Measurements from ENCODE around the gene ZNF175. TPM values are rescaled to one million over a fixed set of nuclear protein-coding genes. Genes with fewer than 3 reads are reported as not detected.

ZNF175 gene
- total and polyA plus RNA-seq, 9 of the 15 experiments (the other 6 are each of a cell fraction or from before 2014, with no cell fraction given), result 3.7 to 37.9 (median 14.0) TPM

DNA sequence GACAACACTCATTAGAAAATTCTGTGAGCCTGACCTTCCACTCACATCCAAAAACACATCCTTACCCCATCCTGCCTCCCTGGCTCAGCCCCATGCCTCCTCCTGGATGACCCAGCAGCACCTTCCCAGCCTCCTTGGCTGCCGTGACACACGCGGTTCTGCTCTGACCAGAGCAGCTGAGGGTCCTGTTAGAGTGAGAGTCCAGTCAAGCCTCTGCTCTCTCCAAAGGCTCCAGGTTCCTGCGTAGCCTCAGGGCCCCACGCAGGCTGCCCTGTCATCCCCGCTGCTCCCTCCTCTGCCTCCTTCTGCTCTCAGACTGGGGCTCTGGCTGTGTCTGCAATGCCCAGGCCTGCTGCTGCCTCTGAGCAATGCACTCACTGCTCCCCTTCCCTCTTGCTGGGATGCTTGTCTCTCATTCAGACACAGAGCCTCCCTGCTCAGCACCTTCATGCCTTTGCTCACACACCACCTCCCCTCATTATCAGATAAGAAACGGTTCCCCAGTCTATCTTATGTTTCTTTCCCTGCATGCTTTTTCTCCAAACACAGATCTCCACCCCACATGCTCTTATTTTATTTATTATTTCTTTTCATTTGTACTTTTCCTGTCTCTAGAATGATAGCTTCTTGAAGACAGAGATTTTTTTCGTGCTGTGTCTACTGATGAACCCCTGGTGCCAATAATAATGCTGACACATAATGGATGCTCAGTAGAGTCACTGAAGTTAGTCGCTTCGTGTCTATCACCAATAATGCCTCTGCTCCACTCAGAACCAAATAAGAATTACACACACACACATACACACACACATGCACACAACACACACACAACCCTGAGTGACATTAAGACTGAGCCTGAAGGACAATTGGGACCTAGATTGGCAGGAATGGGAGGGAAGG is 29.4 kb upstream of the ZNF175 start (continued):
- TF ChIP-seq, protein P1, sequence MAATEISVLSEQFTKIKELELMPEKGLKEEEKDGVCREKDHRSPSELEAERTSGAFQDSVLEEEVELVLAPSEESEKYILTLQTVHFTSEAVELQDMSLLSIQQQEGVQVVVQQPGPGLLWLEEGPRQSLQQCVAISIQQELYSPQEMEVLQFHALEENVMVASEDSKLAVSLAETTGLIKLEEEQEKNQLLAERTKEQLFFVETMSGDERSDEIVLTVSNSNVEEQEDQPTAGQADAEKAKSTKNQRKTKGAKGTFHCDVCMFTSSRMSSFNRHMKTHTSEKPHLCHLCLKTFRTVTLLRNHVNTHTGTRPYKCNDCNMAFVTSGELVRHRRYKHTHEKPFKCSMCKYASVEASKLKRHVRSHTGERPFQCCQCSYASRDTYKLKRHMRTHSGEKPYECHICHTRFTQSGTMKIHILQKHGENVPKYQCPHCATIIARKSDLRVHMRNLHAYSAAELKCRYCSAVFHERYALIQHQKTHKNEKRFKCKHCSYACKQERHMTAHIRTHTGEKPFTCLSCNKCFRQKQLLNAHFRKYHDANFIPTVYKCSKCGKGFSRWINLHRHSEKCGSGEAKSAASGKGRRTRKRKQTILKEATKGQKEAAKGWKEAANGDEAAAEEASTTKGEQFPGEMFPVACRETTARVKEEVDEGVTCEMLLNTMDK (IDR thresholded peaks at IDR 0.05; ENCODE audit: borderline replicate concordance, insufficient read depth, low read depth, low read length, poor library complexity, severe bottlenecking), result no peak
- TF ChIP-seq BRF1 (IDR thresholded peaks at IDR 0.05; ENCODE audit: borderline replicate concordance, extremely low read depth, insufficient read length) (no peak), EHMT2 (IDR thresholded peaks at IDR 0.05) (no peak), NR2C1 (IDR thresholded peaks at IDR 0.05) (no peak), NR2C1 (tag; IDR thresholded peaks at IDR 0.05) (no peak), ZEB2 (IDR thresholded peaks at IDR 0.05) (no peak), PRPF4 (IDR thresholded peaks at IDR 0.05; ENCODE audit: insufficient read depth, low read depth, low read length, poor library complexity, severe bottlenecking) (no peak), EP400 (IDR thresholded peaks at IDR 0.05) (0 out of 2 replicates have a peak, but pooled peaks have one; percentile 14), ZZZ3 (IDR thresholded peaks at IDR 0.05) (no peak), CHCHD3 (CRISPR knock-in tag; IDR thresholded peaks at IDR 0.05) (no peak), CSDE1 (IDR thresholded peaks at IDR 0.05) (no peak), ZNF134 (CRISPR knock-in tag; conservative IDR thresholded peaks at IDR 0.05) (no peak), ZNF445 (CRISPR knock-in tag; IDR thresholded peaks at IDR 0.05; ENCODE audit: low read depth) (no peak), IRF2 (CRISPR knock-in tag; IDR thresholded peaks at IDR 0.05) (no peak), ZNF431 (CRISPR knock-in tag; IDR thresholded peaks at IDR 0.05) (no peak), OTX1 (CRISPR knock-in tag; IDR thresholded peaks at IDR 0.05) (peak; percentile 5; the same call in 1 of the 2 replicates), SMAD2 (IDR thresholded peaks at IDR 0.05; ENCODE audit: low read depth, low read length) (no peak), ZNF785 (CRISPR knock-in tag; IDR thresholded peaks at IDR 0.05) (no peak), ZKSCAN3 (CRISPR knock-in tag; IDR thresholded peaks at IDR 0.05) (no peak), PCBP2 (IDR thresholded peaks at IDR 0.05; ENCODE audit: low read depth, low read length, poor library complexity, severe bottlenecking) (no peak), NR3C1 (CRISPR knock-in tag; IDR thresholded peaks at IDR 0.05) (no peak)
- TF ChIP-seq, protein P2, sequence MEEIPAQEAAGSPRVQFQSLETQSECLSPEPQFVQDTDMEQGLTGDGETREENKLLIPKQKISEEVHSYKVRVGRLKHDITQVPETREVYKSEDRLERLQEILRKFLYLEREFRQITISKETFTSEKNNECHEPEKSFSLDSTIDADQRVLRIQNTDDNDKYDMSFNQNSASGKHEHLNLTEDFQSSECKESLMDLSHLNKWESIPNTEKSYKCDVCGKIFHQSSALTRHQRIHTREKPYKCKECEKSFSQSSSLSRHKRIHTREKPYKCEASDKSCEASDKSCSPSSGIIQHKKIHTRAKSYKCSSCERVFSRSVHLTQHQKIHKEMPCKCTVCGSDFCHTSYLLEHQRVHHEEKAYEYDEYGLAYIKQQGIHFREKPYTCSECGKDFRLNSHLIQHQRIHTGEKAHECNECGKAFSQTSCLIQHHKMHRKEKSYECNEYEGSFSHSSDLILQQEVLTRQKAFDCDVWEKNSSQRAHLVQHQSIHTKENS (CRISPR knock-in tag; IDR thresholded peaks at IDR 0.05), result 0 out of 2 replicates have a peak, but pooled peaks have one; percentile 51
- TF ChIP-seq, protein P3, sequence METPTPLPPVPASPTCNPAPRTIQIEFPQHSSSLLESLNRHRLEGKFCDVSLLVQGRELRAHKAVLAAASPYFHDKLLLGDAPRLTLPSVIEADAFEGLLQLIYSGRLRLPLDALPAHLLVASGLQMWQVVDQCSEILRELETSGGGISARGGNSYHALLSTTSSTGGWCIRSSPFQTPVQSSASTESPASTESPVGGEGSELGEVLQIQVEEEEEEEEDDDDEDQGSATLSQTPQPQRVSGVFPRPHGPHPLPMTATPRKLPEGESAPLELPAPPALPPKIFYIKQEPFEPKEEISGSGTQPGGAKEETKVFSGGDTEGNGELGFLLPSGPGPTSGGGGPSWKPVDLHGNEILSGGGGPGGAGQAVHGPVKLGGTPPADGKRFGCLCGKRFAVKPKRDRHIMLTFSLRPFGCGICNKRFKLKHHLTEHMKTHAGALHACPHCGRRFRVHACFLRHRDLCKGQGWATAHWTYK (CRISPR knock-in tag; IDR thresholded peaks at IDR 0.05), result no peak

Data from K562 (cell line).